Natural killer cell treated with Interleukin-12 subunit alpha and Interleukin-12 subunit beta and Interleukin-15 and Interleukin-18, amount 100 ng/mL, for 72 hours (primary cell): ENCODE measurements around the gene RAP1GAP. TPM values are rescaled to one million over a fixed set of nuclear protein-coding genes. Genes with fewer than 3 reads are reported as not detected.
A peak's percentile ranks its signal among the peaks of the same experiment; 100 is the strongest.

Experiments used
- ATAC-seq, 2 donors: fragments of 150-1000 bp; cut with Tn5 transposase in 1 of 2; sonication (Bioruptor Pico), chemical (Tn5 transposase) in 1 of 2; 2 replicates each; pipeline ENCODE4 v1.10.0; 2021
- DNase-seq: peaks from one replicate; pipeline ENCODE4 v3.0.0; 2022; ENCODE audit warnings: low spot score
- H3K27ac Mint-ChIP-seq, 2 donors: 1 replicate in 1 of 2; 2 replicates in 1 of 2; pipeline ENCODE4 v1.8.0; 2022; ENCODE audit warnings: mixed read lengths in 2 of 2, mild to moderate bottlenecking in 1 of 2, moderate library complexity in 1 of 2
- H3K27me3 Mint-ChIP-seq, 2 donors: 1 replicate in 1 of 2; 2 replicates in 1 of 2; pipeline ENCODE4 v1.8.0; 2022; ENCODE audit warnings: mixed read lengths in 2 of 2
- H3K36me3 Mint-ChIP-seq: one replicate; pipeline ENCODE4 v1.8.0; 2022; ENCODE audit warnings: mixed read lengths
- H3K4me1 Mint-ChIP-seq, 2 donors: 1 replicate in 1 of 2; 2 replicates in 1 of 2; pipeline ENCODE4 v1.8.0; 2022; ENCODE audit warnings: low read depth in 2 of 2, mixed read lengths in 2 of 2, mild to moderate bottlenecking in 1 of 2
- H3K4me3 Mint-ChIP-seq: one replicate; pipeline ENCODE4 v1.8.0; 2022; ENCODE audit warnings: mixed read lengths
- H3K9me3 Mint-ChIP-seq: 2 replicates; pipeline ENCODE4 v1.8.0; 2022; ENCODE audit warnings: mixed read lengths
- total RNA-seq, 2 donors: library from RNA; stranded (reverse); gene quantifications; one replicate each; pipeline ENCODE4 v1.2.3, GENCODE V29; 2022

RAP1GAP gene
- total RNA-seq, 2 donors from 2014 or later, result 0.19 TPM; not detected in 1

DNA sequence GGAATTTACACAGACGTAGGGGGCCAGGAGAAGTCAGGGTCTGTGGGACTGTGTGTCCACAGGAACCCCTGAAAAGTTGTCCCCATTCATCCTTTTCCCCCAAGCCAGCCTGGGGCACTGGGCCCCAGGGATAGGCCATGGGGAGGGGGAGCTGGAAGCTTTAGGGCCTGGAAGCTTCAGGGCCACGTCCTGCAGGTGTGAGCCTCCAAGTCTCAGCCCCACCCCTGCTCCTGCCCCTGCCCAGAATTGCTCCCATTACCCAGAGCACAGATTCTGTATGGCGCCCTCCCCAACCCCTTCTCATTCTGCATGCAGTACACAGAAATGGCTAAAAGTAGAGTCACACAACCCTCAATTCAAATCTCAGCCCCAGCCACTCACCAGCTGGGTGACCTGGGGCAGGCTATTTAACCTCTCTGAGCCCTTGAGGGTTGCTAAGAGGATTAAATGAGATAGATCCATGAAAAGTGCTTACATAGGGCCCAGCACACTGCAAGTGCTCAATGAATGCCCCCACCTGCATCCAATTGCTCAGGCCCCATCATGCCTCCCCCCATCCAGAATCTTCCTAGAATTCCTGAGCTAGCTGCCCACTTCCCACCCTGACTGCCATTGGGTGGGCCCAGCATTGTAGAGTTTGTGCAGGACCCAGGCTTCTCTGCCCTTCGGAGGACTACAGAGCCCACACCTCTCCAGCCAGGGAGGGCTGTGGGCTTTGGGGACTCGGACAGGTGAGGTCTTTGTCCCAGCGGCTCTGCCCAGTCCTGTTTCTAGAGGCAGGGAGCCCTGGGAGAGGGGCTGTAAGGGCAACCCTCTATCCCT, 6.5 kb downstream of the RAP1GAP start:
- Mint-ChIP-seq H3K36me3 (no peaks in the 10 kb centered on the region), H3K9me3 (no peaks in the 10 kb centered on the region), H3K27ac (no peak overlapping the region), H3K27me3 (peaks cover 12 to 16% of the 10 kb centered on the region in 2 donors), H3K4me1 (peaks cover 0 to 4% of the 10 kb centered on the region in 2 donors), H3K4me3 (no peak overlapping the region)
- ATAC-seq, result no peak
- DNase-seq, result no peak

DNA sequence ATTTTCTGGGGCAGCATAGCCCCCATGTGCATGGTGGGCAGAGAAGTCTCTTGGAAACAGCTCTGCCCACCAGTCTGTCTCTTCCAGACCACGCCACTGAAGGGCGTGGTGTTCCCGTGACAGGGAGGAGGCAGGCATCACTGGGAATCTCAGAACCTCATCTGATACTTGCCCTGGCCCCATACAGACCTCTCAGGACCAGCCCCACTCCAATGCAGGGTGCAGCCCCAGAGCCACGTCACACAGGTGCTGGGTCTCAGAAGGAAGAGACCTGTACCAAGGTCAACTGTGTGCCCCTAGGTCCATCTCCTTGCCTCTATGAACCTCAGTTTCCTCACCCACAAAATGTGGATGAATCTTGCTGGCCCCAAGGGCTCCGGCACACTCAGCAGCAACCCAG, 7.3 kb downstream of the RAP1GAP start:
- Mint-ChIP-seq H3K27ac (no peak overlapping the region), H3K4me1 (peaks cover 0 to 4% of the 10 kb centered on the region in 2 donors), H3K36me3 (no peaks in the 10 kb centered on the region), H3K9me3 (no peaks in the 10 kb centered on the region), H3K4me3 (no peak overlapping the region), H3K27me3 (peaks cover 12 to 19% of the 10 kb centered on the region in 2 donors)
- ATAC-seq (no peak), DNase-seq (no peak)

DNA sequence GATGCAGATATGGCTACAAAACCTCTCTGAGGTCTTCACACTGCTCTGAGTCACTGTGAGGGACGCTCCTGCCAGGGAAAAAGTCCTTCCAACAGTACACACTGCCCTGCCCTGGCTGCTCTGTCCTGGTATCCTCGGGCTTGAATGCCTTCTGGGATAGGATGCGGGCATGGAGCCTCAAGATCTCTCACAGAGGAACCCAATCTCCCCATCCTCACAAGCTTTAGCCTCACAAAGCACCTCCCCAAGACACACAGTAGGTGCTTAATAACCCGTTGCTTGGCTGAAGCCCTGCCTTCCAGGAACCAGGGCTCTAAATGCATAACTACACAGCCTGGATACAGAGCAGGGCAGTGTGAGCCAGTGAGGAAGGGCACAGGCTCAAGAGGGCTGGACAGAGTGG, 9.2 kb downstream of the RAP1GAP start:
- Mint-ChIP-seq H3K4me3 (peak overlapping the region; percentile 25), H3K4me1 (peaks cover 0 to 4% of the 10 kb centered on the region in 2 donors), H3K9me3 (no peaks in the 10 kb centered on the region), H3K36me3 (no peaks in the 10 kb centered on the region), H3K27ac (peak overlapping the region in 1 of 2 donors; percentile 60), H3K27me3 (peaks cover 12 to 20% of the 10 kb centered on the region in 2 donors)
- DNase-seq (no peak), ATAC-seq (no peak)

DNA sequence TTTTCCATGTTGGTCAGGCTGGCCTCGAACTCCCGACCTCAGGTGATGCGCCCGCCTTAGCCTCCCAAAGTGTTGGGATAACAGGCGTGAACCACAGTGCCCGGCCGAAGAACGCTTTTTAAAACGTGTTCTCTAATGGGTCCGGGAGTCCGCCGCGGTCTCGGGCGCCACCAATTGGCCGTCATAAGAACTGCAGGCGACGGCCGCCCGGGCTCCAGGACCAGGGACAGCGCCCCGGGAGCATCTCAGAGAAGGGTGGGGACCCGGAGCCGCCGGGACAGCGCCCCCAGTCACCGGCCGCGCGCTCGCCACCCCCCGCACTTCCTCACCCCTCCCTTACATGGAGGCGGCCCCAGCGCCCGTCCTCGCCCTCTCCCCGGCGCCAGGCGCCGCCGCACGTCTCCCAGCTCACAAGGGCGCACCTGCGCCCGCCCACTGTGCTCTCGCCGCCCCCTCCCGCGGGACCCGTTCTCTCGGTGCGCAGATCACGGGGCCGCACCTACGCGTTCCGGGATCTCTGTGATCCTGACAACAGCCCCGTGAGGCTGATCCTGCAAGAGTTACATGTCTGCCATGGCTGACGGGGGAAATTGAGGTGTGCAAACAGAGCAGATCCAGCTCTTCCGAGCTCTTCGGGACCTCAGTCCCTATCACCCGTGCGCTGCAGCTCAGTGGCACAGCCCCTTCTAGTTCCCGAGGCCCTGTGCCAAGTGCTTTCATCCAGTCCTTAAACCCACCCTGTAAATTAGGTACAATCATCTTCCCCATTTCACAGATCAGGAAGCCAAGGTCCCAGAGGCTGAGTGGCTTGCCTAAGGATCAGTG, 9.8 kb downstream of the RAP1GAP start:
- Mint-ChIP-seq H3K4me3 (peak overlapping the region; percentile 25), H3K27ac (peak overlapping the region in 1 of 2 donors; percentile 60), H3K36me3 (no peaks in the 10 kb centered on the region), H3K9me3 (no peaks in the 10 kb centered on the region), H3K27me3 (peaks cover 8 to 21% of the 10 kb centered on the region in 2 donors), H3K4me1 (peaks cover 0 to 4% of the 10 kb centered on the region in 2 donors)
- DNase-seq (peak; percentile 83), ATAC-seq (peak; percentile 83 to 86)

DNA sequence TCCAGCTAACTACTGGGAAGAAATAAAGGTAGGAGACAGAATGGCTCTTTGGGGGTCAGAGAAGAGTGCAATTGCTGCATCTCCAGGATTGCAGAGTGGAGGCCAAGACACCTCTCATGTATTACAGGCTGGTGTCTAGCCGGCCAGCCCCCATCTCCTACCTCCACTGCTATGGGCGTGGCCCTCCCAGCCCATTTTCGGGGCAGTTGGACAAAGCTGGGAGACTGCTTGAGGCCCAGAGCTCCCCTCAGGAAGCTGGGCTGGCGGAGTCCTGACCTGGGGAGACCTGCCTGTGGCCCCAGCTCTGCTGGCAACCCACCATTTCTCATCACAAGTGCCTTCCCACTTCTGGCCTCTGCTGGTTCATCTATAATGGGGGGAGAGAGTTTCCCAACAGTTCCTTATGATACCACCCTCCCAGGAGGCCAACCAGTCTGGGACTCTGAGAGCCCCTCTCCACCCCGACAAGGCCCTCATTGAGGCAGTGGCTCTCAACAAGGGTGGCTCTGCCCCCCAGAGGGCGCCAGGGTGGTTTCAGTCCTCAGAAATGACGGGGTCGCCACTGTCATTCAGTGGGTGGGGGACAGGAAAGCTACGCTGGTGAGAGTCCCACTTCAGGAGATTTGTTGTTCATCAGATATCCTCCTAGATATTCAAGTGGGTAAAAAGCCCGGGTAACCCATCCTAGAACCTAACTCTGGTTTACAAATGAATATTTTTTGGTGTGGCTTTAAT, 11.5 kb downstream of the RAP1GAP start:
- Mint-ChIP-seq H3K27me3 (peaks cover 5 to 21% of the 10 kb centered on the region in 2 donors), H3K4me3 (no peak overlapping the region), H3K36me3 (no peaks in the 10 kb centered on the region), H3K4me1 (peaks cover under 1 to 4% of the 10 kb centered on the region in 2 donors), H3K27ac (no peak overlapping the region), H3K9me3 (no peaks in the 10 kb centered on the region)
- no peak for DNase-seq
- ATAC-seq, result no peak

DNA sequence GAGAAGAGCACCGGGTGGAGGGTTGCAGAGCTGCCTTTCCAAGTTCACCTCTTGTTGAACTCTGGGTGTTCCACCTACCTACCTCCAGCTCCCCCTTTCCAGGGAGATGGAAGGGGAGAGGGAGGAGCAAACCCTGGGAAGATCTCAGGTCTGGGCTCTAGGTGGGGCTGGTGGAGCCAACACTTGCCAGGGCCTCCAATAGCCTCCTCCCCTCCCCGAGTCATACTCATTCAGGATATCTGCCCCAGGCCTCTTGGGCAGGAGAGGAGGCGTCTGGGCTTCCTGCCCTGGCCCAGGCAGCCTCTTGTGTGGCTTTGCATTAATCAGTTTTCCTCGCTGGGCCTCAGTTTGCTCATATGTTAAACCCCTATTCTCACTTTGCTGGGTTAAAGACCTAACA, 13.4 kb downstream of the RAP1GAP start:
- Mint-ChIP-seq H3K4me3 (no peak overlapping the region), H3K9me3 (no peaks in the 10 kb centered on the region), H3K27ac (no peak overlapping the region), H3K36me3 (no peaks in the 10 kb centered on the region), H3K27me3 (peaks cover 4 to 23% of the 10 kb centered on the region in 2 donors), H3K4me1 (peaks cover 14 to 16% of the 10 kb centered on the region in 2 donors)
- no peak for DNase-seq
- ATAC-seq, result no peak

DNA sequence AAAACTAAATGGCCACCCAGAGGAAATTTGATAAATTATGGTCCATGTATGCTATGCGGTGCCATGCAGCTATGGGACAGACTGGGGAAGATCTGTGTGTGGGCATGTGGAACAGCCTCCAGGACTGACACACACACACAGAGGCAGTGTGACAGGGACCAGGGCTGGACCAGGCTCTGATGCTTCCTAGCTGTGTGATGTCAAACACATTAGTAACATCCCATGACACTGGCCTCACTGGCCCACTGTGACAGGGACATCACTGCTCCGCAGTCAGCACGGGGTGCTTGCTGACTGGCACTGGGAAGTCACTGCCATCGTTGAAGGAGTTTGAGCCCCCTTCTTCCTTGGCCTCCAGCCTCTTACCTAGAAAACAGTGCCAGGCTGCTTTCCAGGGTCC, 13.9 kb downstream of the RAP1GAP start:
- DNase-seq, result no peak
- Mint-ChIP-seq H3K27ac (no peak overlapping the region), H3K4me3 (no peak overlapping the region)

DNA sequence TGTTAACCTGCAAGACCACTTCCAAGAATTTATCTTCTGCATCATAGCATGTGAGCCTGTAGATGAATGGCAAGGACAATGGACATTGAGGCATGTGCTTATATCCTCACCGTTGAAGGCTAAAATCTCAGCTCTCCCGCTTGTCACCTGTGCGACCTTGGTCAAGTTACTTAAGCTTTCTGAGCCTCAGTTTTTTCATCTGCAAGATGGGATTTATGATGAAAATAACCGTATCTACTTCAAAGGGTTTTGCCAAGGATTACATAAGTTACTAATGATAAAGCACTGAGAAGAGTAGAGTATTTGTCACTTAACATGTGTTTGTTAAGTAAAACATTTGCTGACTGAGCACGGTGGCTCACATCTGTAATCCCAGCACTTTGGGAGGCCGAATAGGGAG, 14.9 kb downstream of the RAP1GAP start:
- Mint-ChIP-seq H3K27me3 (peaks cover 3 to 18% of the 10 kb centered on the region in 2 donors), H3K36me3 (no peaks in the 10 kb centered on the region), H3K4me3 (no peak overlapping the region), H3K4me1 (peaks cover 13 to 14% of the 10 kb centered on the region in 2 donors), H3K27ac (no peak overlapping the region), H3K9me3 (no peaks in the 10 kb centered on the region)
- ATAC-seq, result no peak
- DNase-seq, result no peak

More for the DNA sequence above, 13.9 kb downstream of the RAP1GAP start:
- Mint-ChIP-seq H3K4me1 (peaks cover 14 to 16% of the 10 kb centered on the region in 2 donors), H3K36me3 (no peaks in the 10 kb centered on the region), H3K9me3 (no peaks in the 10 kb centered on the region), H3K27me3 (peaks cover 0 to 21% of the 10 kb centered on the region in 2 donors)
- no peak for ATAC-seq

DNA sequence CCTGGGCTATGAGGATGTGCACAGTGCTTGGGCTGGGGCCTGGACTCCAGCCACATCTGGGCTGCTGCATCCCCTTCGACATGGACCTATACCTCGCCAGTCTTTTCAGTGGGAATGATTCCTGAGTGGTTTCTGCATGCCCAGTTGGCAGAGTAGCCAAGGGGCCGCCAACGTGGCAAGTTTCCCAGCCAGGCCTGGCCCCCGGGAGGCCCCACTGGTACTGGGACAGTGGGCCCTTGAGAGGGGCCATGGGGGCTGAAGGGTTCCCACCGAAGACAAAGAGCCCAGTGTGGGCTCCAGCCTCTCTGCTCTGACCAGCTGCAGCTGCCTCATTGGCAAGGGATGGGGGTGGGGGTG, 15.4 kb downstream of the RAP1GAP start:
- peaks cover 13 to 14% of the 10 kb centered on the region in 2 donors for H3K4me1 Mint-ChIP-seq
- H3K27ac Mint-ChIP-seq, result no peak overlapping the region
- no peaks in the 10 kb centered on the region for H3K36me3 Mint-ChIP-seq
- H3K4me3 Mint-ChIP-seq, result no peak overlapping the region
- DNase-seq (no peak), ATAC-seq (no peak)
- peaks cover 8 to 22% of the 10 kb centered on the region in 2 donors for H3K27me3 Mint-ChIP-seq
- no peaks in the 10 kb centered on the region for H3K9me3 Mint-ChIP-seq

DNA sequence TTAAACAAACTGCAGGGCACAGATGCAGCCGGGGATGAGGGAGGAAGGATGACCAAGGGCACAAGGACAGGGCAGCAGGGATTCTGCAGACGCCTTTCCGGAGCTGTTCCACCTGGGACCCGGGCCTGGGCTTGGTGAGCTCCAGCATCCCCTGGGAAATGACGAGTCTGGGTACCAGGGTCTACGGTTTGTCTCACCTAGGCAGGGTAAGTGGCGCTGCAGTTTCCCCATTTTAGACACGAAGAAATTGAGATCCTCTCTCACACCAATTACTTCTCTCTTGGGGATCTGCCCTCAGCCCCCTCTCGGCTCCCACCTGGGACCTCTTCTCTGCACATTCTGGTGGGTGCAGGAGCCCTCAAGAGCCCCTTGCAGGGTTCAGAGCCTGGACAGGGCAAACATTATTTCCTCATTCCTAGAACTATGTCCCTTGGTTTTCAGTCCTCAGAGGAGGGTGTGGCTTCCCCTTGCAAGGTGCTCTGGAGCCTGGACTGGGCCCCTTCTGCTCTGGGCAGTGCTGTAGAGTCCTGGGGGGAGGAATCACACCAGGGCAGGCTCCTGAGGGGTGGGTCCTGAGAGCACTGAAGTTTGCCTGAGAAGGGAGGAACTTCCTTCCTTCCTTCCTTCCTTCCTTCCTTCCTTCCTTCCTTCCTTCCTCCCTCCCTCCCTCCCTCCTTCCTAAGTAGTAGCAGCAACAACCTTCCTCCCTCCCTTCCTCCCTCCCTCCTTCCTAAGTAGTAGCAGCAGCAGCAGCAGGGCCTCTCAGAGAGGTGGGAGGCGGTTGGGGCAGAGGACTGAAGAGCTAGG, 16.0 kb downstream of the RAP1GAP start:
- Mint-ChIP-seq H3K4me3 (peak overlapping the region; percentile 69), H3K36me3 (no peaks in the 10 kb centered on the region), H3K27me3 (peaks cover 13 to 24% of the 10 kb centered on the region in 2 donors), H3K27ac (no peak overlapping the region), H3K4me1 (peaks cover 13 to 14% of the 10 kb centered on the region in 2 donors), H3K9me3 (no peaks in the 10 kb centered on the region)
- ATAC-seq, result no peak
- DNase-seq, result no peak

DNA sequence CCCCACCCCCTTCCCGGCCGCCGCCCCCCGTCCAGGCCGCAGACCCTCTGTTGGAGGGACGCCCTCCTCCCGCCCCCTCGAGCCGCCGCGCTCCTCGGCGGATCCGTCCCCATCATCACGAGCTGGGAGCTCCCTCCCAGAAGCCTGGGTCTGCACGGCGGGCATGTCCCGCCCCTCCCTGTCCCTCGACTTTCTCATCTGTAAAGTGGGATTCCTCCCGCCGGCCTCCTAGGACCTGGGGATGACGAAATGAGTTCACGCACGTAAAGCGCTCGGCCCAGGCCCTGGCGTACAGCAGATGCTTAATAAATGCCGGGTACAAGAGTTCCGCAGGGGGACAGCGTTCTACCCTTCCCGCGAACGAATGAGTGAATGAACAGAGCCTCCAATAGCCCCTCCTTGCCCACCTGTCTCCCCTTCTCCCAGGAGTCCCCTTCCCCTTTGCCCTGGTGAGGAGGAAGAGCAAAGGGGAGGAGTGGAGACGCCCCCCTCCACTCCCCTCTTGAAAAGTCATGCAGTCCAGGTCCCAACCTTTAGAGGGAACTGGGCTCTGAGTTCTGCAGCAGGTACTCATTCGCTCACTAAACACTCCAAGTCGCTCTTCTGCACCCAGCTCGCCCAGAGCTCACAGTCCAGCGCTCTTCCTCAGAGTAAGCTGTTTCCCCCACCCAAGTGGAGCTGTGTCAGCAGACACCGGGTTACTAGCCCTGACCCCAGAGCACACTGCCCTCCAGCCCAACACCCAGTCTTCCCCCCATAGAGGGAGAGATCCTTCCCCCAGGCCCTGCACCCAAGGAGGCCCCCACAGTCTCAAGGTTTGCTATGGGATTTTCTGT, 16.8 kb downstream of the RAP1GAP start:
- Mint-ChIP-seq H3K27me3 (peaks cover 13 to 29% of the 10 kb centered on the region in 2 donors), H3K9me3 (no peaks in the 10 kb centered on the region), H3K4me3 (peak overlapping the region; percentile 69), H3K36me3 (no peaks in the 10 kb centered on the region), H3K4me1 (peaks cover 14 to 15% of the 10 kb centered on the region in 2 donors), H3K27ac (no peak overlapping the region)
- ATAC-seq (no peak), DNase-seq (no peak)
